HG03342 (cell line): ENCODE measurements around the gene PCDHB6.
"Not testable (repeated sequence)": the region's sequence is repeated elsewhere in the genome, so short reads cannot be mapped to it uniquely, and the experiment has no call there.

Experiments
- ATAC-seq: cut with Tn5 transposase; IDR thresholded peaks from one replicate; pipeline ENCODE4 v1.9.1; 2021; ENCODE audit warnings: mild to moderate bottlenecking, moderate library complexity; ENCODE audit not compliant: unreplicated experiment

PCDHB6 gene

DNA sequence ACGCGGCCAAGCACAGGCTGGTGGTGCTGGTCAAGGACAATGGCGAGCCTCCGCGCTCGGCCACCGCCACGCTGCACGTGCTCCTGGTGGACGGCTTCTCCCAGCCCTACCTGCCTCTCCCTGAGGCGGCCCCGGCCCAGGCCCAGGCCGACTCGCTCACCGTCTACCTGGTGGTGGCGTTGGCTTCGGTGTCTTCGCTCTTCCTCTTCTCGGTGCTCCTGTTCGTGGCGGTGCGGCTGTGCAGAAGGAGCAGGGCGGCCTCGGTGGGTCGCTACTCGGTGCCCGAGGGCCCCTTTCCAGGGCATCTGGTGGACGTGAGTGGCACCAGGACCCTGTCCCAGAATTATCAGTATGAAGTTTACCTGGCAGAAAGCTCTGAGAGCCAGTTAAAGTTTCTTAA is 8.0 kb downstream of the PCDHB6 start:
- ATAC-seq = not testable (repeated sequence)

DNA sequence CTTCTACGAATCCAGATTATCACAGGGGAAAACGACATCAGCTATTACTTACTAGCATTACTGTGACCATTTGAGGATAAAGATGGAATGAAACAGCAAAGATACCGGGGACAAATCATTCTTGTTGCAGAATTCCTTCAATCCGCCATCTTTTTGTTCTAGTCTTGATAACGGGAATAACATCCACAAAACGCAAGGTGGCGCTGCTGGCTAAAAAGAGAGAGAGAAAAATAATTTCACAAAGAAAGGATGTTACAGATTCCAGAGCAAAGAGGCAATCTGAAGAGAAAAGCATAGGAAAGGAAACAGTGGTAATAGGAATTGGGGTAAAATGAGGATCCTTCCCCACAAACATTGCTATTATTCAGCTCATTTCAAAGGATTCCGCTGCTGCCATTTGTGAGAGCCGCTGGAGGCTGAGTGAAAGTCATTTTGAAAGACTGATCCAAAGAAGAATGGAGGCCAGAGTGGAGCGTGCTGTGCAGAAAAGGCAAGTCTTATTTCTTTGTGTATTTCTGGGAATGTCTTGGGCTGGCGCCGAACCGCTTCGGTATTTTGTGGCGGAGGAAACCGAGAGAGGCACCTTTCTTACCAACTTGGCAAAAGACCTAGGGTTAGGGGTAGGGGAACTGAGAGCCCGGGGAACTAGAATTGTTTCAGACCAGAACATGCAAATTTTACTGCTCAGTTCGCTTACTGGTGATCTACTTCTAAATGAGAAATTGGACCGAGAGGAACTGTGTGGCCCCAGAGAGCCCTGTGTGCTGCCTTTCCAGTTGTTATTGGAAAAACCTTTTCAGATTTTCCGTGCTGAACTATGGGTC is 22.7 kb downstream of the PCDHB6 start, which contains the start of gene PCDHB7:
Gene PCDHB7 (plus strand): TSS at position 264 of the 824 bp plus-strand sequence. CDS start 192 bp downstream, at position 456.
- ATAC-seq = no peak

DNA sequence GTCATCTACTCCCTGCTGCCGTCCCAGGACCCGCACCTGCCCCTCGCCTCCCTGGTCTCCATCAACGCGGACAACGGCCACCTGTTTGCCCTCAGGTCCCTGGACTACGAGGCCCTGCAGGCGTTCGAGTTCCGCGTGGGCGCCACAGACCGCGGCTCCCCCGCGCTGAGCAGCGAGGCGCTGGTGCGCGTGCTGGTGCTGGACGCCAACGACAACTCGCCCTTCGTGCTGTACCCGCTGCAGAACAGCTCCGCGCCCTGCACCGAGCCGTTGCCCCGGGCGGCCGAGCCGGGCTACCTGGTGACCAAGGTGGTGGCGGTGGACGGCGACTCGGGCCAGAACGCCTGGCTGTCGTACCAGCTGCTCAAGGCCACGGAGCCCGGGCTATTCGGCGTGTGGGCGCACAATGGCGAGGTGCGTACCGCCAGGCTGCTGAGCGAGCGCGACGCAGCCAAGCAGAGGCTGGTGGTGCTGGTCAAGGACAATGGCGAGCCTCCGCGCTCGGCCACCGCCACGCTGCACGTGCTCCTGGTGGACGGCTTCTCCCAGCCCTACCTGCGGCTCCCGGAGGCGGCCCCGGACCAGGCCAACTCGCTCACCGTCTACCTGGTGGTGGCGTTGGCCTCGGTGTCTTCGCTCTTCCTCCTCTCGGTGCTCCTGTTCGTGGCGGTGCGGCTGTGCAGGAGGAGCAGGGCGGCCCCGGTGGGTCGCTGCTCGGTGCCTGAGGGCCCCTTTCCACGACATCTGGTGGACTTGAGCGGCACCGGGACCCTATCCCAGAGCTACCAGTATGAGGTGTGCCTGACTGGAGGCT is 24.6 kb downstream of the PCDHB6 start:
- ATAC-seq = not testable (repeated sequence)

DNA sequence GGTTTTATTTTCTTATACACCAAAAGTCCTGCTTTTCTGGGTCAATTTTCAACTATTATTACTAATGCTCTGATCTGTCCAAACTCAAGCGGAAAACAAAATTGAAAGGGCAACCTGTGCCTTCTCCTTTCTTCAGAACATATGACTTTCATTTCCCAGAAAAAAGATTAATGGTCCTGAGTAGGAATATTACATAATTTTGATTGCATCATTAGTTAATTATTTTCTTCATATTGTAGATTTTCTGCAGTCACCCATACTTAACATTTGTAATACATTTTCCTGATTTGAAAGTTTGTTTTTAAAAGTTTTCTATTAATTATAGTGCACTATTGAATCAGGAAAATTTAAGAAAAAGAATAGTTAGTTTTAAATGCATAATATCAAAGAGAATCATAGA is 26.1 kb downstream of the PCDHB6 start:
- no peak for ATAC-seq

DNA sequence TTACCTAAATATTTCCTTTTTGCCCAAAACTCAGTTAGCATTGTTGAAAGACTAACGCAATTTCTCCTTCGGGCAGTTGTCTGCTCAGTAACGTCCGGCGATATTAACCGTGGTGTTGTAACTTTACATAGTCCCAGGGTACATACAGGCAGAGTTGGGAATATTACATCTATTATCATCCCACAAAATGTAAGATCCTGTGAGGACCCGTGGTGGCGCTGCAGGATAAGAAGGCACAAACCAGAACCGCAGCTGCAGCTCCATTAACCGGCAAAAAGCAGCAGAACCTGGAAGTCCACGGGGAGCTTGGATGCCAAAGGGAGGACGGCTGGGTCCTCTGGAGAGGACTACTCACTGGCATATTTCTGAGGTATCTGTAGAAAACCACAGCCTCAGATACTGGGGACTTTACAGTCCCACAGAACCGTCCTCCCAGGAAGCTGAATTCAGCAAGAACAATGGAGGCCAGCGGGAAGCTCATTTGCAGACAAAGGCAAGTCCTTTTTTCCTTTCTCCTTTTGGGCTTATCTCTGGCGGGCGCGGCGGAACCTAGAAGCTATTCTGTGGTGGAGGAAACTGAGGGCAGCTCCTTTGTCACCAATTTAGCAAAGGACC is 27.8 kb downstream of the PCDHB6 start, which contains the start of gene PCDHB8:
Gene PCDHB8 (plus strand): TSS at position 214 of the 615 bp plus-strand sequence. CDS start 245 bp downstream, at position 459.
- ATAC-seq = not testable (repeated sequence)

DNA sequence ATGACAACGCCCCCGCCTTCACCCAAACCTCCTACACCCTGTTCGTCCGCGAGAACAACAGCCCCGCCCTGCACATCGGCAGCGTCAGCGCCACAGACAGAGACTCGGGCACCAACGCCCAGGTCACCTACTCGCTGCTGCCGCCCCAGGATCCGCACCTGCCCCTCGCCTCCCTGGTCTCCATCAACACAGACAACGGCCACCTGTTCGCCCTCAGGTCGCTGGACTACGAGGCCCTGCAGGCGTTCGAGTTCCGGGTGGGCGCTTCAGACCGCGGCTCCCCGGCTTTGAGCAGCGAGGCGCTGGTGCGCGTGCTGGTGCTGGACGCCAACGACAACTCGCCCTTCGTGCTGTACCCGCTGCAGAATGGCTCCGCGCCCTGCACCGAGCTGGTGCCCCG is 29.5 kb downstream of the PCDHB6 start:
- ATAC-seq = not testable (repeated sequence)

DNA sequence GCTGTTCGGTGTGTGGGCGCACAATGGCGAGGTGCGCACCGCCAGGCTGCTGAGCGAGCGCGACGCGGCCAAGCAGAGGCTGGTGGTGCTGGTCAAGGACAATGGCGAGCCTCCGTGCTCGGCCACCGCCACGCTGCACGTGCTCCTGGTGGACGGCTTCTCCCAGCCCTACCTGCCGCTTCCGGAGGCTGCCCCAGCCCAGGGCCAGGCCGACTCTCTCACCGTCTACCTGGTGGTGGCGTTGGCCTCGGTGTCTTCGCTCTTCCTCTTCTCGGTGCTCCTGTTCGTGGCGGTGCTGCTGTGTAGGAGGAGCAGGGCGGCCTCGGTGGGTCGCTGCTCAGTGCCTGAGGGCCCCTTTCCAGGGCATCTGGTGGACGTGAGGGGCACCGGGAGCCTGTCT is 30.0 kb downstream of the PCDHB6 start:
- ATAC-seq = not testable (repeated sequence)

DNA sequence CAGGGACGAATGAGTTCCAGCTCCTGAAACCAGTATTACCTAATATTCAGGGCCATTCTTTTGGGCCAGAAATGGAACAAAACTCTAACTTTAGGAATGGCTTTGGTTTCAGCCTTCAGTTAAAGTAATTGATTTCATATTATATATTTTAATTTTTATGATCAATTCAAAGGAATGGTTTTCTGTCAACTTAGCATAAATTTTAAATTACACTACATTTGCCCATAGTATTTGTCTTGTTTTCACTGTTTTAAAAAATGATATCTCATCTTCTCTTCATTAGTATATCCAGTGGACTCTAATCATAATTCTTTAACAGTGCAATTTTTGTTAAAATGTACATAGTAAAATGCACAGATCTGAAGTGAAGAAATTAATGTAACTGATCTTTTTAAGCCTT is 30.5 kb downstream of the PCDHB6 start:
- no peak for ATAC-seq

DNA sequence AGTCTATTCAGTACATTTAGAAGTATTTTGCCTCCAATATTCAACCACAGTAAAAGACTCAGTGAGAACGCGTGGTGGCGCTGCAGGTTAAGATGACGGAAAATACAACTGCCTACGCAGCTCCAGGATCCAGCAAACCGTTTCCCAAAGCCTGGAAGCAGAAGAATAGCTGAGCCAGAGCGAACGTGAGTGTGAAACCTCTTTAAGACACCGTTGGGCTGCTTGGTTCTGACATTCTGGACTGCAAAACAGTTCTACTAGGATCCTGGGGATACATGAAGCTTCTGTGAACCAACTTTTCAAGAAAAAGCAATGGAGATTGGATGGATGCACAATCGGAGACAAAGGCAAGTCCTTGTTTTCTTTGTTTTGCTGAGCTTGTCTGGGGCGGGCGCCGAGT is 32.4 kb downstream of the PCDHB6 start, which contains the start of gene PCDHB16:
Gene PCDHB16 (plus strand): TSS at position 140 of the 400 bp plus-strand sequence. CDS start 173 bp downstream, at position 313.
- no peak for ATAC-seq

DNA sequence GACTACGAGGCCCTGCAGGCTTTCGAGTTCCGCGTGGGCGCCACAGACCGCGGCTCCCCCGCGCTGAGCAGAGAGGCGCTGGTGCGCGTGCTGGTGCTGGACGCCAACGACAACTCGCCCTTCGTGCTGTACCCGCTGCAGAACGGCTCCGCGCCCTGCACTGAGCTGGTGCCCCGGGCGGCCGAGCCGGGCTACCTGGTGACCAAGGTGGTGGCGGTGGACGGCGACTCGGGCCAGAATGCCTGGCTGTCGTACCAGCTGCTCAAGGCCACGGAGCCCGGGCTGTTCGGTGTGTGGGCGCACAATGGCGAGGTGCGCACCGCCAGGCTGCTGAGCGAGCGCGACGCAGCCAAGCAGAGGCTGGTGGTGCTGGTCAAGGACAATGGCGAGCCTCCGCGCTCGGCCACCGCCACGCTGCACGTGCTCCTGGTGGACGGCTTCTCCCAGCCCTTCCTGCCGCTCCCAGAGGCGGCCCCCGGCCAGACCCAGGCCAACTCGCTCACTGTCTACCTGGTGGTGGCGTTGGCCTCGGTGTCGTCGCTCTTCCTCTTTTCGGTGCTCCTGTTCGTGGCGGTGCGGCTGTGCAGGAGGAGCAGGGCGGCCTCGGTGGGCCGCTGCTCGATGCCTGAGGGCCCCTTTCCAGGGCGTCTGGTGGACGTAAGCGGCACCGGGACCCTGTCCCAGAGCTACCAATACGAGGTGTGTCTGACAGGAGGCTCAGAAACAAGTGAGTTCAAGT is 34.4 kb downstream of the PCDHB6 start:
- ATAC-seq = not testable (repeated sequence)

DNA sequence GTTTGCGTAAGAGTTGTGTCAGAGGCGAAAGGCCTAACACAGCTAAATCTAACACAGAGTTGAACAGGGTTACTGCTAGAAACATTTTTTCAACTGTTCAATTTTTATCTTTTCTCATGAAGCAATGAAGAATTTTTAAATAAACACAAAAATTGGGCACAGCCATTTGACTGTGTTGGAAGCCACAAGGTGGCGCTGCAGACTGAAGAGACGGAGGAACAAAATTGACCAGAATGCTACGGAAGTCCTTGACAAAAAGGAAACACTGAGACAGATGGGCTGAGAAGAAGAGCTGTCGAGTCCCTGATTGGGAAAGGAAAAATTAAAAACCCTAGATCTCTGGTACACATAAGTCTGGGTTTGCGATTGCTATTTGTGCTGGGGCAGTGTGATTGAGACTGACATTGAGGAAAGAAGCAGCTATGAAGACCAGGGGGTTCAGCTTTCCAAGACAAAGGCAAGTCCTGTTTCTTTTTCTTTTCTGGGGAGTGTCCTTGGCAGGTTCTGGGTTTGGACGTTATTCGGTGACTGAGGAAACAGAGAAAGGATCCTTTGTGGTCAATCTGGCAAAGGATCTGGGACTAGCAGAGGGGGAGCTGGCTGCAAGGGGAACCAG is 37.1 kb downstream of the PCDHB6 start, which contains the start of gene PCDHB9:
Gene PCDHB9 (plus strand): TSS at position 265 of the 616 bp plus-strand sequence. CDS start 158 bp downstream, at position 423.
- no peak for ATAC-seq

DNA sequence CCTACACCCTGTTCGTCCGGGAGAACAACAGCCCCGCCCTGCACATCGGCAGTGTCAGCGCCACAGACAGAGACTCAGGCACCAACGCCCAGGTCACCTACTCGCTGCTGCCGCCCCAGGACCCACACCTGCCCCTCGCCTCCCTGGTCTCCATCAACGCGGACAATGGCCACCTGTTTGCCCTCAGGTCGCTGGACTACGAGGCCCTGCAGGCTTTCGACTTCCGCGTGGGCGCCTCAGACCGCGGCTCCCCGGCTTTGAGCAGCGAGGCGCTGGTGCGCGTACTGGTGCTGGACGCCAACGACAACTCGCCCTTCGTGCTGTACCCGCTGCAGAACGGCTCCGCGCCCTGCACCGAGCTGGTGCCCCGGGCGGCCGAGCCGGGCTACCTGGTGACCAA is 38.8 kb downstream of the PCDHB6 start:
- ATAC-seq = not testable (repeated sequence)

DNA sequence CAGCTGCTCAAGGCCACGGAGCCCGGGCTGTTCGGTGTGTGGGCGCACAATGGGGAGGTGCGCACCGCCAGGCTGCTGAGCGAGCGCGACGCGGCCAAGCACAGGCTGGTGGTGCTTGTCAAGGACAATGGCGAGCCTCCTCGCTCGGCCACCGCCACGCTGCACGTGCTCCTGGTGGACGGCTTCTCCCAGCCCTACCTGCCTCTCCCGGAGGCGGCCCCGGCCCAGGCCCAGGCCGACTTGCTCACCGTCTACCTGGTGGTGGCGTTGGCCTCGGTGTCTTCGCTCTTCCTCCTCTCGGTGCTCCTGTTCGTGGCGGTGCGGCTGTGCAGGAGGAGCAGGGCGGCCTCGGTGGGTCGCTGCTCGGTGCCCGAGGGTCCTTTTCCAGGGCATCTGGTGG is 39.3 kb downstream of the PCDHB6 start:
- not testable (repeated sequence) for ATAC-seq

DNA sequence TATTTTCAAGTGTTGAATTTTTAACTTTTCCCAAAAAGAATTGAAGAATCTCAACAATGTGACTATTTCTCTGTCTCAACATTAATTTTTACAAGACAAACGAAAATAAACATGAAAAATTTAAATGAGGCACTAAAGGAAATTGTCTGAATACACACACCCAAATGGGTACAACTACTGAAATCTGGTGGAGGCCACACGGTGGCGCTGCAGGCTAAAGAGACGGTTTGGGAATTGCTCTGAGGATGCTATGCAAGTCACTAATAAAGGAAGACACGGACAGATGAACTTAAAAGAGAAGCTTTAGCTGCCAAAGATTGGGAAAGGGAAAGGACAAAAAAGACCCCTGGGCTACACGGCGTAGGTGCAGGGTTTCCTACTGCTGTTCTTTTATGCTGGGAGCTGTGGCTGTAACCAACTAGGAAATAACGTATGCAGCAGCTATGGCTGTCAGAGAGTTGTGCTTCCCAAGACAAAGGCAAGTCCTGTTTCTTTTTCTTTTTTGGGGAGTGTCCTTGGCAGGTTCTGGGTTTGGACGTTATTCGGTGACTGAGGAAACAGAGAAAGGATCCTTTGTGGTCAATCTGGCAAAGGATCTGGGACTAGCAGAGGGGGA is 42.4 kb downstream of the PCDHB6 start, which contains the start of gene PCDHB10:
Gene PCDHB10 (plus strand): TSS at position 244 of the 616 bp plus-strand sequence. CDS start 200 bp downstream, at position 444.
- no peak for ATAC-seq

DNA sequence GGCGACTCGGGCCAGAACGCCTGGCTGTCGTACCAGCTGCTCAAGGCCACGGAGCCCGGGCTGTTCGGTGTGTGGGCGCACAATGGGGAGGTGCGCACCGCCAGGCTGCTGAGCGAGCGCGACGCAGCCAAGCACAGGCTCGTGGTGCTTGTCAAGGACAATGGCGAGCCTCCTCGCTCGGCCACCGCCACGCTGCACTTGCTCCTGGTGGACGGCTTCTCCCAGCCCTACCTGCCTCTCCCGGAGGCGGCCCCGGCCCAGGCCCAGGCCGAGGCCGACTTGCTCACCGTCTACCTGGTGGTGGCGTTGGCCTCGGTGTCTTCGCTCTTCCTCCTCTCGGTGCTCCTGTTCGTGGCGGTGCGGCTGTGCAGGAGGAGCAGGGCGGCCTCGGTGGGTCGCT is 44.5 kb downstream of the PCDHB6 start:
- ATAC-seq = not testable (repeated sequence)

DNA sequence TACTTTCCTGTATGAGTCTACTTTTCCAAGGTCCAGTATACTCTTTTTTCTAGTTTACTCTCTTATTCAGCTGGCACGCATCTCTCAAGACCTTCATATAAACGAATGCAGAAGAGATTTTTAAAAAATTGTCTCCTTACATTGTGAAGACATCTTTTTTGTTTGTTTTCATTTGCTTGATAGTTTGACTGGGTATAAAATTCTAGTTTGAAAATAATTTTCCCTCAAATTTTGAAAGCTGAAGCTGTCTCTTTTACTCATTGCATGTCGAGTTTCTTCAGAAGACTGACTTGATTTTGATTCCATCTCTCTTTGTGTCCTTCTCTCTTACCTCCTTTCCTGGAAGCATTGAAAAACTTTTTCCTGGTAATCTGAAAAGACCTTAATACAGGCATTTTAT is 46.5 kb downstream of the PCDHB6 start:
- ATAC-seq = no peak

DNA sequence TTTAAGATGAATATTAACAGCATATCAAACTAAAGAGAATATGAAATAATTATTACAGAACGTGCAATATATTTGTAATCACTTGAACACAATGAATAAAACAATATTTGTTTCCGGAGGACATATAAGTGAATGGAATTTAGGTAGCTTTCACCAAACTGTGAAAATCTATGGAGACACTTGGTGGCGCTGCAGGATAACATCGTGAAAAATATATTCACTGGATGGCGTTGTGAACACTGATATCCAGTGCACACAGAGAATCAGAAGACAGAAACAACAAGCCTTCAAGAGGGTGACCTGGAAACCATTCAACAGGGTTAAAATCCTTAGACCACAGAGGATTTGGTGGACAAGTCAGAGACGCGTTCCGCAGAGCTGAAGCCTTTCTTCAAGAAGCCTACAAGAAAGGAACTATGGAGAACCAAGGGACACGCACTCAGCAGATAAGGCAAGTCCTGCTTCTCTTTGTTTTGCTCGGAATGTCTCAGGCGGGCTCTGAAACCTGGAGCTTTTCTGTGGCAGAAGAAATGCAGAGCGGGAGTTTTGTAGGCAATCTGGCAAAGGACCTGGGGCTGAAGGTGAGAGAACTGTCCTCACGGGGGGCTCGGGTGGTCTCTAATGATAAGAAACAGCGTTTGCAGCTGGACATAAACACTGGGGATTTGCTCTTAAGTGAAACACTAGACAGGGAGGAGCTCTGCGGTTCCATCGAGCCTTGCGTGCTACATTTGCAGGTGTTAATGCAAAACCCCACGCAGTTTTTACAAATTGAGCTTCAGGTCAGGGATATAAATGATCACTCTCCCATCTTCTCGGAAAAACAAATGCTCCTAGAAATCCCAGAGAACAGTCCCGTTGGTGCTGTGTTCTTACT is 49.7 kb downstream of the PCDHB6 start, which contains the start of gene PCDHB11:
Gene PCDHB11 (plus strand): TSS at position 269 of the 877 bp plus-strand sequence. CDS start 148 bp downstream, at position 417.
- no peak for ATAC-seq

DNA sequence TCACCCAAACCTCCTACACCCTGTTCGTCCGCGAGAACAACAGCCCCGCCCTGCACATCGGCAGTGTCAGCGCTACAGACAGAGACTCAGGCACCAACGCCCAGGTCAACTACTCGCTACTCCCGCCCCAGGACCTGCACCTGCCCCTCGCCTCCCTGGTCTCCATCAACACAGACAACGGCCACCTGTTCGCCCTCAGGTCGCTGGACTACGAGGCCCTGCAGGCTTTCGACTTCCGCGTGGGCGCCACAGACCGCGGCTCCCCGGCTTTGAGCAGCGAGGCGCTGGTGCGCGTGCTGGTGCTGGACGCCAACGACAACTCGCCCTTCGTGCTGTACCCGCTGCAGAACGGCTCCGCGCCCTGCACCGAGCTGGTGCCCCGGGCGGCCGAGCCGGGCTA is 51.3 kb downstream of the PCDHB6 start:
- ATAC-seq = not testable (repeated sequence)
